Activated CD4-positive, alpha-beta T cell treated with anti-CD3 and anti-CD28 coated beads for 4 hours (primary cell): ENCODE data around the gene SLC52A1.
"Not testable (repeated sequence)": the region's sequence is repeated elsewhere in the genome, so short reads cannot be mapped to it uniquely, and the experiment has no call there.

Experiments
- DNase-seq, 2 donors: peaks; one replicate each; pipeline ENCODE4 v3.0.0-alpha.2; 2020

The SLC52A1 gene

GRCh38 chr17:5035315-5035714 is at the start of gene SLC52A1:
Gene SLC52A1 (minus strand): TSS chr17:5035426. CDS start chr17:5034606, 820 bp downstream.
- DNase-seq = no peak

GRCh38 chr17:5080591-5080990 is 45.4 kb upstream of the SLC52A1 start:
- DNase-seq = no peak

GRCh38 chr17:5078106-5079028 is 43.1 kb upstream of the SLC52A1 start, which contains the start of gene ZFP3:
Gene ZFP3 (plus strand): TSS chr17:5078467. CDS start chr17:5091505, 13,038 bp downstream.
- DNase-seq = peak; percentile 72 to 80

- DNase-seq = no peak
Measured at GRCh38 chr17:5077781-5078105, 42.5 kb upstream of the SLC52A1 start.

- not testable (repeated sequence) for DNase-seq
Measured at GRCh38 chr17:5077275-5077674, 42.0 kb upstream of the SLC52A1 start.

- not testable (repeated sequence) for DNase-seq
Measured at GRCh38 chr17:5075472-5075871, 40.2 kb upstream of the SLC52A1 start.

GRCh38 chr17:5069724-5070123 is 34.5 kb upstream of the SLC52A1 start:
- DNase-seq = no peak

- DNase-seq = no peak
Measured at GRCh38 chr17:5068236-5068635, 33.0 kb upstream of the SLC52A1 start.

GRCh38 chr17:5065227-5065744 is 30.1 kb upstream of the SLC52A1 start:
- no peak for DNase-seq

GRCh38 chr17:5055543-5055942 is 20.3 kb upstream of the SLC52A1 start:
- no peak for DNase-seq

- DNase-seq = no peak
Measured at GRCh38 chr17:5050278-5050677, 15.1 kb upstream of the SLC52A1 start.

- DNase-seq = peak; percentile 49 to 66
Measured at GRCh38 chr17:5049314-5049841, 14.2 kb upstream of the SLC52A1 start.

- no peak for DNase-seq
Measured at GRCh38 chr17:5047446-5047845, 12.2 kb upstream of the SLC52A1 start.

GRCh38 chr17:5045496-5045895 is 10.3 kb upstream of the SLC52A1 start:
- no peak for DNase-seq

- no peak for DNase-seq
Measured at GRCh38 chr17:5044630-5045029, 9.4 kb upstream of the SLC52A1 start.

GRCh38 chr17:5043524-5043923 is 8.3 kb upstream of the SLC52A1 start:
- DNase-seq = no peak

GRCh38 chr17:5042157-5043022 is 7.2 kb upstream of the SLC52A1 start:
- DNase-seq = peak; percentile 41 to 47

GRCh38 chr17:5034651-5035050 is 575 bp downstream of the SLC52A1 start:
- no peak for DNase-seq

- no peak for DNase-seq
Measured at GRCh38 chr17:5034063-5034462, 1.2 kb downstream of the SLC52A1 start.

GRCh38 chr17:5033352-5034015 is 1.7 kb downstream of the SLC52A1 start:
- DNase-seq = no peak

GRCh38 chr17:5032865-5033264 is 2.4 kb downstream of the SLC52A1 start:
- no peak for DNase-seq

- peak; percentile 85 to 87 for DNase-seq
Measured at GRCh38 chr17:5031365-5032082, 3.7 kb downstream of the SLC52A1 start.
